ENCODE data around the gene TEKT5. TPM values are rescaled to one million over a fixed set of nuclear protein-coding genes. Genes with fewer than 3 reads are reported as not detected.

Gene TEKT5
- total RNA-seq, 1 donor from 2014 or later, result 0.07 TPM

GRCh38 chr16:10620120-10620519 is 74.6 kb downstream of the TEKT5 start:
- H3K9me3 ChIP-seq (ENCODE audit: low read depth), result no peaks in the 10 kb centered on the region
- no peak overlapping the region for H2AFZ ChIP-seq (replicated peaks)
- Mint-ChIP-seq H3K9me3 (no peaks in the 10 kb centered on the region), H3K36me3 (no peaks in the 10 kb centered on the region), H3K27ac (no peak overlapping the region), H3K4me1 (peaks cover 23% of the 10 kb centered on the region), H3K4me3 (peak overlapping the region; percentile 53), H3K27me3 (ENCODE audit: insufficient read depth, low read depth) (peaks cover 8% of the 10 kb centered on the region)
- H3K36me3 ChIP-seq, result no peaks in the 10 kb centered on the region
- H3F3A ChIP-seq (ENCODE audit: low read depth), result no peaks in the 10 kb centered on the region
- DNase-seq (ENCODE audit: low spot score), result no peak
- H3K4me1 ChIP-seq, result peaks cover 22% of the 10 kb centered on the region
- TF ChIP-seq EZH2phosphoT487 (IDR thresholded peaks at IDR 0.05), result no peak
- TF ChIP-seq EZH2 (IDR thresholded peaks at IDR 0.05), result no peak
- TF ChIP-seq CTCF (IDR thresholded peaks at IDR 0.05), result no peak
- no peak overlapping the region for H3K4me2 ChIP-seq
- H4K20me1 ChIP-seq (ENCODE audit: low read depth), result no peaks in the 10 kb centered on the region
- peaks cover 7% of the 10 kb centered on the region for H3K27me3 ChIP-seq
- H3K4me3 ChIP-seq, result no peak overlapping the region
- no peak overlapping the region for H3K9ac ChIP-seq
- H3K27ac ChIP-seq, result no peak overlapping the region
- H3K79me2 ChIP-seq (ENCODE audit: low read depth), result no peaks in the 10 kb centered on the region

GRCh38 chr16:10619271-10619849 is 75.4 kb downstream of the TEKT5 start:
- H3K4me1 Mint-ChIP-seq, result peaks cover 23% of the 10 kb centered on the region
- H3K9me3 ChIP-seq (ENCODE audit: low read depth), result no peaks in the 10 kb centered on the region
- no peak overlapping the region for H3K4me3 Mint-ChIP-seq
- H2AFZ ChIP-seq (replicated peaks), result peak overlapping the region; percentile 82
- DNase-seq (ENCODE audit: low spot score), result peak; percentile 50
- TF ChIP-seq EZH2 (IDR thresholded peaks at IDR 0.05) (no peak), CTCF (IDR thresholded peaks at IDR 0.05) (no peak), EZH2phosphoT487 (IDR thresholded peaks at IDR 0.05) (no peak)
- peaks cover 7% of the 10 kb centered on the region for H3K27me3 ChIP-seq
- peaks cover 22% of the 10 kb centered on the region for H3K4me1 ChIP-seq
- H3K27ac Mint-ChIP-seq, result no peak overlapping the region
- no peak overlapping the region for H3K9ac ChIP-seq
- no peaks in the 10 kb centered on the region for H3K36me3 Mint-ChIP-seq
- no peaks in the 10 kb centered on the region for H3F3A ChIP-seq (ENCODE audit: low read depth)
- no peaks in the 10 kb centered on the region for H3K79me2 ChIP-seq (ENCODE audit: low read depth)
- H3K27me3 Mint-ChIP-seq (ENCODE audit: insufficient read depth, low read depth), result peaks cover 4% of the 10 kb centered on the region
- H3K36me3 ChIP-seq, result no peaks in the 10 kb centered on the region
- no peaks in the 10 kb centered on the region for H4K20me1 ChIP-seq (ENCODE audit: low read depth)
- H3K27ac ChIP-seq, result no peak overlapping the region
- H3K9me3 Mint-ChIP-seq, result no peaks in the 10 kb centered on the region
- peak overlapping the region; percentile 79 for H3K4me2 ChIP-seq
- H3K4me3 ChIP-seq, result peak overlapping the region; percentile 37

- Histone ChIP-seq H3K4me1 (peaks cover 22% of the 10 kb centered on the region), H3K4me2 (peak overlapping the region; percentile 79), H3F3A (ENCODE audit: low read depth) (no peaks in the 10 kb centered on the region), H3K9ac (no peak overlapping the region), H2AFZ (replicated peaks) (peak overlapping the region; percentile 82), H3K79me2 (ENCODE audit: low read depth) (no peaks in the 10 kb centered on the region), H3K4me3 (peak overlapping the region; percentile 37), H3K27ac (no peak overlapping the region), H4K20me1 (ENCODE audit: low read depth) (no peaks in the 10 kb centered on the region), H3K27me3 (peaks cover 7% of the 10 kb centered on the region), H3K9me3 (ENCODE audit: low read depth) (no peaks in the 10 kb centered on the region), H3K36me3 (no peaks in the 10 kb centered on the region)
- H3K4me3 Mint-ChIP-seq, result no peak overlapping the region
- H3K27ac Mint-ChIP-seq, result peak overlapping the region; percentile 50
- H3K36me3 Mint-ChIP-seq, result no peaks in the 10 kb centered on the region
- no peaks in the 10 kb centered on the region for H3K9me3 Mint-ChIP-seq
- peaks cover 23% of the 10 kb centered on the region for H3K4me1 Mint-ChIP-seq
- H3K27me3 Mint-ChIP-seq (ENCODE audit: insufficient read depth, low read depth), result peaks cover 4% of the 10 kb centered on the region
- no peak for DNase-seq (ENCODE audit: low spot score)
- TF ChIP-seq CTCF (IDR thresholded peaks at IDR 0.05), result no peak
- no peak for TF ChIP-seq EZH2phosphoT487 (IDR thresholded peaks at IDR 0.05)
- no peak for TF ChIP-seq EZH2 (IDR thresholded peaks at IDR 0.05)
These were observed 76.0 kb downstream of the TEKT5 start for GRCh38 chr16:10618710-10619209.
